ENCODE measurements around the gene STRADA.

GRCh38 chr17:63758428-63758827, 16.8 kb upstream of the STRADA start:
- TF ChIP-seq POLR2A (IDR thresholded peaks at IDR 0.05) (no peak), CTCF (IDR thresholded peaks at IDR 0.05) (no peak)
